Measurements from ENCODE around the gene TMPRSS6.

GRCh38 chr22:37144180-37144554, 34.7 kb upstream of the TMPRSS6 start:
- TF ChIP-seq EZH2 (IDR thresholded peaks at IDR 0.05; ENCODE audit: borderline replicate concordance, low read length) (no peak), CTCF (conservative IDR thresholded peaks at IDR 0.05 in 1 of 2, IDR thresholded peaks at IDR 0.05 in 1 of 2; ENCODE audit: extremely low read depth in 1 of 2, insufficient read depth in 1 of 2, low read depth in 1 of 2, low read length in 2 of 2) (no peak)

Measured in mammary epithelial cell (primary cell).